ENCODE data around the gene KLHL3.

The KLHL3 gene

GRCh38 chr5:137610598-137610997, 125.3 kb downstream of the KLHL3 start:
- Histone ChIP-seq H3K9me3 (ENCODE audit: control insufficient read depth, insufficient read depth, low read depth, low read length) (no peaks in the 10 kb centered on the region), H3K36me3 (ENCODE audit: control insufficient read depth in 2 of 2, insufficient read depth in 1 of 2, low read length in 2 of 2) (no peaks in the 10 kb centered on the region), H3K4me3 (ENCODE audit: low read depth, low read length) (no peak overlapping the region), H3K27ac (ENCODE audit: extremely low read depth, low read depth, low read length) (no peak overlapping the region), H3K4me1 (ENCODE audit: control insufficient read depth, insufficient read depth, low read length) (no peaks in the 10 kb centered on the region)
- CTCF ChIA-PET, result interaction anchor here (0.6 kb wide), 1 partner anchor 19 kb away, joined by 3 read pairs; no protein-coding TSS in a partner anchor
- TF ChIP-seq ZNF768 (tag by site-specific recombination; IDR thresholded peaks at IDR 0.05), result no peak
- no peak for TF ChIP-seq ZNF324 (tag by site-specific recombination; IDR thresholded peaks at IDR 0.05)
- no peak for TF ChIP-seq SCRT2 (tag by site-specific recombination; IDR thresholded peaks at IDR 0.05)
- TF ChIP-seq ZNF416 (tag by site-specific recombination; IDR thresholded peaks at IDR 0.05), result no peak
- TF ChIP-seq ZBTB48 (tag by site-specific recombination; IDR thresholded peaks at IDR 0.05), result no peak
- TF ChIP-seq GFI1B (tag by site-specific recombination; IDR thresholded peaks at IDR 0.05), result no peak
- POLR2A ChIA-PET, result no interaction called here

- Histone ChIP-seq H3K4me1 (ENCODE audit: control insufficient read depth, insufficient read depth, low read length) (no peaks in the 10 kb centered on the region), H3K9me3 (ENCODE audit: control insufficient read depth, insufficient read depth, low read depth, low read length) (no peaks in the 10 kb centered on the region), H3K4me3 (ENCODE audit: low read depth, low read length) (no peak overlapping the region), H3K36me3 (ENCODE audit: control insufficient read depth in 2 of 2, insufficient read depth in 1 of 2, low read length in 2 of 2) (no peaks in the 10 kb centered on the region), H3K27ac (ENCODE audit: extremely low read depth, low read depth, low read length) (no peak overlapping the region)
- POLR2A ChIA-PET, result no interaction called here
- TF ChIP-seq SP3 (tag by site-specific recombination; IDR thresholded peaks at IDR 0.05), result no peak
- CTCF ChIA-PET, result no interaction called here
Measured at GRCh38 chr5:137609127-137609526, 126.8 kb downstream of the KLHL3 start.

GRCh38 chr5:137607771-137608170, 128.1 kb downstream of the KLHL3 start:
- H3K9me3 ChIP-seq (ENCODE audit: control insufficient read depth, insufficient read depth, low read depth, low read length), result no peaks in the 10 kb centered on the region
- TF ChIP-seq ZBTB1 (tag by site-specific recombination; IDR thresholded peaks at IDR 0.05) (no peak), PRDM6 (tag by site-specific recombination; IDR thresholded peaks at IDR 0.05) (no peak), WT1 (tag by site-specific recombination; IDR thresholded peaks at IDR 0.05) (no peak), ZNF350 (tag by site-specific recombination; IDR thresholded peaks at IDR 0.05) (no peak), OVOL3 (tag by site-specific recombination; IDR thresholded peaks at IDR 0.05) (no peak), ZNF148 (tag by site-specific recombination; IDR thresholded peaks at IDR 0.05; ENCODE audit: borderline replicate concordance) (no peak), TCF7L2 (IDR thresholded peaks at IDR 0.05; ENCODE audit: borderline replicate concordance, low read depth, low read length) (no peak), ZNF513 (tag by site-specific recombination; IDR thresholded peaks at IDR 0.05) (no peak), ZBTB44 (tag by site-specific recombination; IDR thresholded peaks at IDR 0.05) (no peak), ZNF292 (tag by site-specific recombination; IDR thresholded peaks at IDR 0.05; ENCODE audit: borderline replicate concordance, low read depth) (no peak), ZNF311 (tag by site-specific recombination; IDR thresholded peaks at IDR 0.05; ENCODE audit: borderline replicate concordance) (no peak)
- H3K27ac ChIP-seq (ENCODE audit: extremely low read depth, low read depth, low read length), result no peak overlapping the region
- no peaks in the 10 kb centered on the region for H3K36me3 ChIP-seq (ENCODE audit: control insufficient read depth in 2 of 2, insufficient read depth in 1 of 2, low read length in 2 of 2)
- POLR2A ChIA-PET, result no interaction called here
- CTCF ChIA-PET, result no interaction called here
- no peaks in the 10 kb centered on the region for H3K4me1 ChIP-seq (ENCODE audit: control insufficient read depth, insufficient read depth, low read length)
- no peak overlapping the region for H3K4me3 ChIP-seq (ENCODE audit: low read depth, low read length)
